Mesenchymal stem cell (in vitro differentiated cells and primary cell): ENCODE results near the gene MBL2.
A peak's percentile ranks its signal among the peaks of the same experiment; 100 is the strongest.

Source experiments
- DNase-seq: peaks from one replicate; pipeline ENCODE4 v3.0.0-alpha.2; 2013
- H2AFZ ChIP-seq: one replicate; pipeline ENCODE4 v1.6.1; 2013; ENCODE audit warnings: low read depth, mild to moderate bottlenecking, control low read depth, inconsistent platforms, low read length, moderate library complexity
- H2AK5ac ChIP-seq: 2 replicates; pipeline ENCODE4 v1.6.1; 2013; ENCODE audit warnings: low read length, moderate library complexity, mild to moderate bottlenecking, inconsistent platforms; ENCODE audit not compliant: severe bottlenecking
- H2BK120ac ChIP-seq: one replicate; pipeline ENCODE4 v1.6.1; 2013; ENCODE audit warnings: low read depth, mild to moderate bottlenecking, inconsistent platforms, low read length, moderate library complexity
- H2BK12ac ChIP-seq, 2 experiments: one replicate each; pipeline ENCODE4 v1.6.1; 2013; ENCODE audit warnings: inconsistent platforms in 2 of 2, low read length in 2 of 2, mild to moderate bottlenecking in 2 of 2, moderate library complexity in 2 of 2, control low read depth in 1 of 2
- H2BK15ac ChIP-seq: one replicate; pipeline ENCODE4 v1.6.1; 2013; ENCODE audit warnings: mild to moderate bottlenecking, low read depth, inconsistent platforms; ENCODE audit not compliant: poor library complexity, severe bottlenecking
- H2BK5ac ChIP-seq: 2 replicates; pipeline ENCODE4 v1.6.1; 2013; ENCODE audit warnings: low read depth, mild to moderate bottlenecking, low read length, control low read depth, inconsistent platforms; ENCODE audit not compliant: poor library complexity, severe bottlenecking
- H3K14ac ChIP-seq, 2 experiments: one replicate each; pipeline ENCODE4 v1.6.1; 2013; ENCODE audit warnings: inconsistent platforms in 2 of 2, low read length in 2 of 2, control low read depth in 1 of 2, mild to moderate bottlenecking in 1 of 2, moderate library complexity in 1 of 2
- H3K18ac ChIP-seq, 2 experiments: one replicate each; pipeline ENCODE4 v1.6.1; 2013; ENCODE audit warnings: inconsistent platforms in 2 of 2, low read length in 2 of 2, control low read depth in 1 of 2, low read depth in 1 of 2, mild to moderate bottlenecking in 1 of 2
- H3K23ac ChIP-seq, 2 experiments: one replicate each; pipeline ENCODE4 v1.6.1; 2013; ENCODE audit warnings: inconsistent platforms in 2 of 2, low read length in 2 of 2, mild to moderate bottlenecking in 2 of 2, moderate library complexity in 2 of 2, control low read depth in 1 of 2
- H3K27ac ChIP-seq: 2 replicates; pipeline ENCODE4 v1.5.1; 2013; ENCODE audit warnings: mild to moderate bottlenecking, moderate library complexity, low read length, control low read depth, inconsistent platforms; ENCODE audit not compliant: poor library complexity, severe bottlenecking
- H3K27me3 ChIP-seq, 2 experiments: 2 replicates each; pipeline versions ENCODE4 v1.6.1 to v1.7.0; 2013; ENCODE audit warnings: low read length in 2 of 2, mild to moderate bottlenecking in 2 of 2, moderate library complexity in 2 of 2, control low read depth in 1 of 2, inconsistent platforms in 1 of 2; ENCODE audit not compliant: control insufficient read depth in 1 of 2, insufficient read depth in 1 of 2
- H3K36me3 ChIP-seq, 2 experiments: 2 replicates each; pipeline versions ENCODE4 v1.6.1 to v1.7.0; 2013; ENCODE audit warnings: low read length in 2 of 2, control low read depth in 1 of 2, inconsistent platforms in 1 of 2, low read depth in 1 of 2, mild to moderate bottlenecking in 1 of 2; ENCODE audit not compliant: insufficient read depth in 2 of 2, control insufficient read depth in 1 of 2
- H3K4ac ChIP-seq, 2 experiments: one replicate each; pipeline ENCODE4 v1.6.1; 2013; ENCODE audit warnings: inconsistent platforms in 2 of 2, low read length in 2 of 2, mild to moderate bottlenecking in 2 of 2, moderate library complexity in 2 of 2, control low read depth in 1 of 2, low read depth in 1 of 2
- H3K4me1 ChIP-seq: 2 replicates; pipeline ENCODE4 v1.6.1; 2013; ENCODE audit warnings: low read depth, low read length, control low read depth; ENCODE audit not compliant: control insufficient read depth, insufficient read depth
- H3K4me2 ChIP-seq: 2 replicates; pipeline ENCODE4 v1.6.1; 2013; ENCODE audit warnings: low read length, mild to moderate bottlenecking, inconsistent platforms; ENCODE audit not compliant: poor library complexity, severe bottlenecking
- H3K4me3 ChIP-seq, 2 experiments: 2 replicates each; pipeline versions ENCODE4 v1.5.1 to v1.7.0; 2013; ENCODE audit warnings: low read length in 2 of 2, mild to moderate bottlenecking in 2 of 2, control low read depth in 1 of 2, low read depth in 1 of 2; ENCODE audit not compliant: insufficient read depth in 1 of 2
- H3K79me1 ChIP-seq: replicated peaks from 2 replicates; pipeline ENCODE4 v1.6.1; 2013; ENCODE audit warnings: mild to moderate bottlenecking, control low read depth, low read length, inconsistent platforms; ENCODE audit not compliant: poor library complexity, severe bottlenecking
- H3K9ac ChIP-seq: 2 replicates; pipeline ENCODE4 v1.7.0; 2013; ENCODE audit warnings: mild to moderate bottlenecking, low read length, moderate library complexity
- H3K9me3 ChIP-seq: 2 replicates; pipeline ENCODE4 v1.7.0; 2013; ENCODE audit warnings: mild to moderate bottlenecking, low read length; ENCODE audit not compliant: control insufficient read depth
- H4K8ac ChIP-seq: one replicate; pipeline ENCODE4 v1.6.1; 2013; ENCODE audit warnings: inconsistent platforms, mild to moderate bottlenecking, low read length, moderate library complexity
- H4K91ac ChIP-seq: one replicate; pipeline ENCODE4 v1.6.1; 2013; ENCODE audit warnings: mild to moderate bottlenecking, low read length, inconsistent platforms
- WGBS: methylation state at CpG from one replicate; pipeline ENCODE4 v1.1.7; 2013; ENCODE audit warnings: mixed read lengths; 5-methylcytosine and 5-hydroxymethylcytosine counted together

MBL2 gene

DNA sequence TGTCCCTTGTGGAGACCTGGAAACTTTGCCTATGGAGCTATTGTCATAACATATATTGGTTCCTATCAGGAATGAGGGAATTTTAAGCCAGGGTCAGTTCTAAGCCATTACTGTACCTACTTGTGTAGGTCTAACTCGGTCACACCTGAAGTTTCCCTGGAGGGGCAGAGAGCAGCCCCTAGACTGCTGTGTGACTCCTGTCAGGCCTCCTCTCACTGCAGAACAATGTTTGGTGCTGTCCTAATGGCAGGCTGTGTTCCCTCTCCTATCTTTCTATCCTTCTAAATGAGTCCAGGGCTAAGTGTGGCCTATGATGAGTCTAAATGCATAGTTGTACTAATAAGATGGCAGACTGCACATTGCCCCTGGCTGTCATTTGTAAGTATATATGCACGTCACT is 14.2 kb downstream of the MBL2 start:
- no peak overlapping the region for H3K4me2 ChIP-seq
- no peak overlapping the region for H3K4me3 ChIP-seq
- no peak overlapping the region for H3K9ac ChIP-seq
- H3K27ac ChIP-seq: no peak overlapping the region
- H3K79me1 ChIP-seq: no peaks in the 10 kb centered on the region
- H3K23ac ChIP-seq: no peak overlapping the region
- H3K14ac ChIP-seq: no peak overlapping the region
- no peak overlapping the region for H3K4ac ChIP-seq
- no peaks in the 10 kb centered on the region for H3K4me1 ChIP-seq
- no peak overlapping the region for H2BK120ac ChIP-seq
- no peaks in the 10 kb centered on the region for H3K36me3 ChIP-seq
- H2BK12ac ChIP-seq: no peak overlapping the region
- H2AFZ ChIP-seq: no peak overlapping the region
- WGBS: 91% methylated on average over 1 of the region's 2 CpGs
- DNase-seq: no peak
- no peak overlapping the region for H2AK5ac ChIP-seq
- no peaks in the 10 kb centered on the region for H3K9me3 ChIP-seq
- no peak overlapping the region for H2BK15ac ChIP-seq
- H2BK5ac ChIP-seq: no peak overlapping the region
- H4K8ac ChIP-seq: no peak overlapping the region
- peaks cover 0 to 11% of the 10 kb centered on the region in 2 experiments for H3K27me3 ChIP-seq
- no peak overlapping the region for H4K91ac ChIP-seq
- H3K18ac ChIP-seq: no peak overlapping the region

DNA sequence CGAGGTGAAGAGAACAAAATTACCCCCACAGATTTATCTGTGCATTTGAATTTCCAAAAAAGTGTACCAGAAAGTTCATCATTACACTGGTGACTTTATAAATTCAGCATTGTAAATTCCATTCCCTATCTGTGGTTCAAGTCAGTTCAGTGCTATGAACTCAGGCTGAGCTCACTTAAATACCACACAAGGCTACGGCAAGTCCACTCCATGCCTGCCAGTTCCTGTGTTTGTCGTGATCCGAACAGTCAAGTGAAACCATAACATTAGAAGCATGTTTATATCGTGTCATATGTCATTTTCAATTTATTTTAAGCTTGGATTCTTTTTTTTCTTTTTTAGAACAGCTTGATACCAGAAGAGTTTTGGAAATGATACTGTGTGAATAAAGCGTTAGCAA is 14.8 kb downstream of the MBL2 start:
- no peak overlapping the region for H3K4me3 ChIP-seq
- no peaks in the 10 kb centered on the region for H3K79me1 ChIP-seq
- WGBS: 79% methylated on average over 5 of the region's 6 CpGs
- H3K27ac ChIP-seq: no peak overlapping the region
- H3K4ac ChIP-seq: no peak overlapping the region
- no peak overlapping the region for H3K9ac ChIP-seq
- no peak overlapping the region for H2BK120ac ChIP-seq
- DNase-seq: no peak
- no peak overlapping the region for H4K91ac ChIP-seq
- H2BK5ac ChIP-seq: no peak overlapping the region
- H2BK15ac ChIP-seq: no peak overlapping the region
- no peak overlapping the region for H2AK5ac ChIP-seq
- H3K23ac ChIP-seq: no peak overlapping the region
- no peaks in the 10 kb centered on the region for H3K9me3 ChIP-seq
- H3K4me2 ChIP-seq: no peak overlapping the region
- H3K27me3 ChIP-seq: peaks cover 0 to 11% of the 10 kb centered on the region in 2 experiments
- no peak overlapping the region for H3K14ac ChIP-seq
- no peaks in the 10 kb centered on the region for H3K36me3 ChIP-seq
- no peaks in the 10 kb centered on the region for H3K4me1 ChIP-seq
- H3K18ac ChIP-seq: no peak overlapping the region
- H2AFZ ChIP-seq: no peak overlapping the region
- H2BK12ac ChIP-seq: no peak overlapping the region
- no peak overlapping the region for H4K8ac ChIP-seq

DNA sequence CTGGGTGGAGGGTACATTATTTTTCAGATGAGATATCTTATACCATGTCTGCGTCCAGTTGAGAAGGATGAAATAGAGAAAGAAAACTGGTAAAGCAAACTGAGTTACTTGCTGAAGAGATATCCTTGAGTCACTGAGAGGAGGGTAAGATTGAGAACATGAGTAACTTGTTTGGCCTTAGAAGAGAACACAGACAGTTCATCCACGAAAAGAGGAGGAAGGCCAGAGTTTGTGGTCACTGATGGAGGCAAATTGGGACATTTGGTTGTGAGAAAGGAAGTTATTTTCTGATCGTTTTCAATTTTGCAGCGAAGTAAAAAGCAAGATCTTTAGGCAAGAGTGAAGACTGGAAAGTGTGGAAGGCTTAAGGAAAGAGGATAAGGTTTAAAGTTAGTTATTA is 15.6 kb downstream of the MBL2 start:
- H2BK12ac ChIP-seq: no peak overlapping the region
- H3K9ac ChIP-seq: no peak overlapping the region
- no peak overlapping the region for H3K4me2 ChIP-seq
- no peak overlapping the region for H3K27ac ChIP-seq
- H2AK5ac ChIP-seq: no peak overlapping the region
- no peak for DNase-seq
- no peak overlapping the region for H3K14ac ChIP-seq
- no peak overlapping the region for H2AFZ ChIP-seq
- no peak overlapping the region for H4K8ac ChIP-seq
- H3K18ac ChIP-seq: no peak overlapping the region
- no peak overlapping the region for H3K23ac ChIP-seq
- H3K27me3 ChIP-seq: peaks cover 0 to 11% of the 10 kb centered on the region in 2 experiments
- H3K4me3 ChIP-seq: no peak overlapping the region
- no peak overlapping the region for H2BK5ac ChIP-seq
- WGBS: 88% methylated on average over 4 of the region's 4 CpGs
- no peaks in the 10 kb centered on the region for H3K9me3 ChIP-seq
- no peaks in the 10 kb centered on the region for H3K4me1 ChIP-seq
- no peaks in the 10 kb centered on the region for H3K36me3 ChIP-seq
- no peak overlapping the region for H3K4ac ChIP-seq
- no peak overlapping the region for H4K91ac ChIP-seq
- H2BK120ac ChIP-seq: no peak overlapping the region
- H2BK15ac ChIP-seq: no peak overlapping the region
- no peaks in the 10 kb centered on the region for H3K79me1 ChIP-seq

DNA sequence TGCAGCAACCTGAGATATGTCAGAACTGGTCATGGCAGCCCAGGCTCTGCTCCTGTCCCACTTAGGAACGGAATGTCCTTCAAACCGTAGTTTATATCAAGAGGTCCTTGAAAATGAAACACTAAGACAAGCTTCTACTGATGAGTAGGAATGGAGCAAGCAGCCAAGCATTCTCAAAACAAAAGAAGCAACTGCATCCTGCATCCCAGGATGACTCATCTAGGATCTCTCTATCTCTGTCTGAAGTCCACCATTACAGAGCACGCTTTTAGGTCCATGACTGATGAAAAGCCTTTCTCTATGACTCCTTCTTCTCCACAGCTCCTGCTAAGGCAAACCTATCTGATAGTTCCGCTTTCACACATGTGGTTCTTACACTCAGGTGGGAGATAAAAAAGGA is 16.3 kb downstream of the MBL2 start:
- Histone ChIP-seq H3K18ac (no peak overlapping the region), H3K4me1 (no peaks in the 10 kb centered on the region), H2BK15ac (no peak overlapping the region), H3K4me2 (no peak overlapping the region), H2BK5ac (no peak overlapping the region), H3K36me3 (no peaks in the 10 kb centered on the region), H3K4ac (no peak overlapping the region), H3K27me3 (peaks cover 0 to 11% of the 10 kb centered on the region in 2 experiments), H3K23ac (no peak overlapping the region), H4K8ac (no peak overlapping the region), H2BK120ac (no peak overlapping the region), H2BK12ac (no peak overlapping the region), H3K9me3 (no peaks in the 10 kb centered on the region), H2AFZ (no peak overlapping the region), H3K79me1 (no peaks in the 10 kb centered on the region), H3K9ac (no peak overlapping the region), H3K14ac (no peak overlapping the region), H2AK5ac (no peak overlapping the region), H3K4me3 (no peak overlapping the region), H4K91ac (no peak overlapping the region), H3K27ac (no peak overlapping the region)
- WGBS: 81% methylated on average over 3 of the region's 4 CpGs
- DNase-seq: peak; percentile 52
